ENCODE measurements around the gene ZNF146.

Gene ZNF146

DNA sequence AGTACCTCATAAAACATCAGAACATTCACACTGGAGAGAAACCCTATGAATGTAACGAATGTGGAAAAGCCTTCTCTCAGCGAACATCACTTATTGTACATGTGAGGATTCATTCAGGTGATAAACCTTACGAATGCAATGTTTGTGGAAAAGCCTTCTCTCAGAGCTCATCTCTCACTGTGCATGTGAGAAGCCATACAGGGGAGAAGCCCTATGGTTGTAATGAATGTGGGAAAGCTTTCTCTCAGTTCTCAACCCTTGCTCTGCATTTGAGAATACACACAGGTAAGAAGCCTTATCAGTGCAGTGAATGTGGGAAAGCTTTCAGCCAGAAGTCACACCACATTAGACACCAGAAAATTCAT lies 22.0 kb downstream of the ZNF146 start:
- Histone ChIP-seq H3K4me1 (ENCODE audit: insufficient read depth, low read length) (peaks cover 7% of the 10 kb centered on the region; the same call in 1 of the 2 replicates), H3K9me3 (ENCODE audit: insufficient read depth, low read depth, low read length) (peaks cover 13% of the 10 kb centered on the region), H3K27me3 (ENCODE audit: insufficient read depth, low read length) (no peaks in the 10 kb centered on the region), H3K4me3 (ENCODE audit: low read length) (no peak overlapping the region), H3K9ac (ENCODE audit: low read depth, low read length) (no peak overlapping the region), H3K27ac (ENCODE audit: low read length) (no peak overlapping the region), H3K36me3 (ENCODE audit: insufficient read depth, low read depth, low read length) (peaks cover 73% of the 10 kb centered on the region)

DNA sequence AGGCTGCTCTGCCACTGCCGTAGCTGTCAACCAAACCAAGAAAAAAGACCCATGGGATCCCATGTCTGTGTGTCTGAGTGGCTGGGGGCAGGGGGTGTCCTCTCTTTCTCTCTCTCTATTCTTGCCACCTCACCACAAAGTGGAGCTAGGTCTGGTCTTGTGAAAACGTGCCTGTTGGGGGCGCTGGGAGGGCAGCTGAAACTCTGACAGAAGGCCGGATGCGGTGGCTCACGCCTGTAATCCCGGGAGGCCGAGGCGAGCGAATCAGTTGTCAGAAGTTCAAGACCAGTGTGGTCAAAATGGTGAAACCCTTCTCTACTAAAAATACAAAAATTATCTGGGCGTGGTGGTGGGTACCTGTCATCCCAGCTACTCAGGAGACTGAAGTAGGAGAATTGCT lies 29.2 kb downstream of the ZNF146 start:
- Histone ChIP-seq H3K27me3 (ENCODE audit: insufficient read depth, low read length) (no peaks in the 10 kb centered on the region), H3K9me3 (ENCODE audit: insufficient read depth, low read depth, low read length) (no peaks in the 10 kb centered on the region), H3K9ac (ENCODE audit: low read depth, low read length) (no peak overlapping the region), H3K4me3 (ENCODE audit: low read length) (no peak overlapping the region), H3K36me3 (ENCODE audit: insufficient read depth, low read depth, low read length) (peaks cover 4% of the 10 kb centered on the region; the same call in 1 of the 2 replicates), H3K4me1 (ENCODE audit: insufficient read depth, low read length) (peaks cover 17% of the 10 kb centered on the region), H3K27ac (ENCODE audit: low read length) (no peak overlapping the region)

GRCh38 chr19:36245210-36246005 lies 30.5 kb downstream of the ZNF146 start:
- H3K27me3 ChIP-seq (ENCODE audit: insufficient read depth, low read length) = no peaks in the 10 kb centered on the region
- peaks cover 17% of the 10 kb centered on the region for H3K4me1 ChIP-seq (ENCODE audit: insufficient read depth, low read length)
- peak overlapping the region; percentile 18; the same call in 1 of the 2 replicates for H3K4me3 ChIP-seq (ENCODE audit: low read length)
- H3K9me3 ChIP-seq (ENCODE audit: insufficient read depth, low read depth, low read length) = no peaks in the 10 kb centered on the region
- H3K27ac ChIP-seq (ENCODE audit: low read length) = no peak overlapping the region
- H3K9ac ChIP-seq (ENCODE audit: low read depth, low read length) = no peak overlapping the region
- no peaks in the 10 kb centered on the region for H3K36me3 ChIP-seq (ENCODE audit: insufficient read depth, low read depth, low read length)

GRCh38 chr19:36246006-36246481 lies 31.1 kb downstream of the ZNF146 start:
- H3K27me3 ChIP-seq (ENCODE audit: insufficient read depth, low read length) = no peaks in the 10 kb centered on the region
- no peaks in the 10 kb centered on the region for H3K36me3 ChIP-seq (ENCODE audit: insufficient read depth, low read depth, low read length)
- H3K9ac ChIP-seq (ENCODE audit: low read depth, low read length) = no peak overlapping the region; the same call in 1 of the 2 replicates
- H3K27ac ChIP-seq (ENCODE audit: low read length) = no peak overlapping the region
- H3K9me3 ChIP-seq (ENCODE audit: insufficient read depth, low read depth, low read length) = no peaks in the 10 kb centered on the region
- peaks cover 17% of the 10 kb centered on the region for H3K4me1 ChIP-seq (ENCODE audit: insufficient read depth, low read length)
- no peak overlapping the region for H3K4me3 ChIP-seq (ENCODE audit: low read length)

DNA sequence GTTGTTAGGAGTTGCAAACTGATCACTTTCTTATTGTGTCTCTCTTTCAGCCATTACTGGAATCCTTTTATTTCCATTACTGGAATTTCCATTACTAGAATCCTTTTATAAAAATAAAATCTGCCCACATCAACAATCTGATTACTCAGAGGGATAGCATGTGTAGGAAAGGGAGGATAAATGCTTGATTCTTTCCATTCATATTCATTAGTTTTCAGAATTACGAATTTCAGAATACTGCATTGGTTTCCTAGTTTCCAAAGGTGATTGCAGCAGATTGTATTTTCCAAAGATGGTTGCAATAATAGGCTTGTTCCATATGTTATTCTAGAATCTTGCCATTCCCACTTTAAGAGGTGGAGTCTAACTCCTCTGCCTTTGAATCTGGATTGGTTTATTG lies 37.1 kb downstream of the ZNF146 start:
- peaks cover 6% of the 10 kb centered on the region; the same call in 1 of the 2 replicates for H3K4me1 ChIP-seq (ENCODE audit: insufficient read depth, low read length)
- H3K27me3 ChIP-seq (ENCODE audit: insufficient read depth, low read length) = no peaks in the 10 kb centered on the region
- H3K4me3 ChIP-seq (ENCODE audit: low read length) = no peak overlapping the region
- no peak overlapping the region for H3K9ac ChIP-seq (ENCODE audit: low read depth, low read length)
- peaks cover 4% of the 10 kb centered on the region; the same call in 1 of the 2 replicates for H3K9me3 ChIP-seq (ENCODE audit: insufficient read depth, low read depth, low read length)
- H3K27ac ChIP-seq (ENCODE audit: low read length) = no peak overlapping the region
- H3K36me3 ChIP-seq (ENCODE audit: insufficient read depth, low read depth, low read length) = no peaks in the 10 kb centered on the region

DNA sequence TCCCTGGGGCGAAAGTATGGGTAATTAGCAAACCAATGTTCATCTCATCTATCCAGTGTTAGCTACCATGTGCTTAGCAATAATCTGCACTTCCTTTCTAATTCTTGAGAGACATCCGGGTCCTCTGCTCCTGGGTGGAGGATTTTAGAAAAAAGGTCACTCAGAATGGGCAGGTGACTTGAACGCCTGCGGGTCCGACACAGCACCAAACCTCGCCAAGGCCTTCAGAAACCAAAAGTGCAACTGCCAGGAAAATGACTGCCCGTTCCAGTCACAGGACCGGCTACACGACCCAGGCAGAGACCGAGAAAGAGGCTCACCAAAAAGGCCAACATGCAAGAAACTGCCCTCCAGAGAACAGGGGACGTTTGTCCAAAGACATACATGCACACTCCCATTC lies 39.9 kb downstream of the ZNF146 start:
- no peak overlapping the region for H3K9ac ChIP-seq (ENCODE audit: low read depth, low read length)
- no peaks in the 10 kb centered on the region for H3K4me1 ChIP-seq (ENCODE audit: insufficient read depth, low read length)
- peaks cover 18% of the 10 kb centered on the region; the same call in 1 of the 2 replicates for H3K9me3 ChIP-seq (ENCODE audit: insufficient read depth, low read depth, low read length)
- no peak overlapping the region for H3K27ac ChIP-seq (ENCODE audit: low read length)
- no peaks in the 10 kb centered on the region for H3K27me3 ChIP-seq (ENCODE audit: insufficient read depth, low read length)
- no peaks in the 10 kb centered on the region for H3K36me3 ChIP-seq (ENCODE audit: insufficient read depth, low read depth, low read length)
- H3K4me3 ChIP-seq (ENCODE audit: low read length) = no peak overlapping the region

GRCh38 chr19:36255316-36255715 lies 40.4 kb downstream of the ZNF146 start:
- no peak overlapping the region for H3K4me3 ChIP-seq (ENCODE audit: low read length)
- no peak overlapping the region for H3K27ac ChIP-seq (ENCODE audit: low read length)
- H3K4me1 ChIP-seq (ENCODE audit: insufficient read depth, low read length) = no peaks in the 10 kb centered on the region
- no peak overlapping the region for H3K9ac ChIP-seq (ENCODE audit: low read depth, low read length)
- peaks cover 18% of the 10 kb centered on the region; the same call in 1 of the 2 replicates for H3K9me3 ChIP-seq (ENCODE audit: insufficient read depth, low read depth, low read length)
- H3K27me3 ChIP-seq (ENCODE audit: insufficient read depth, low read length) = no peaks in the 10 kb centered on the region
- H3K36me3 ChIP-seq (ENCODE audit: insufficient read depth, low read depth, low read length) = no peaks in the 10 kb centered on the region

- no peak overlapping the region for H3K27ac ChIP-seq (ENCODE audit: low read length)
- H3K4me3 ChIP-seq (ENCODE audit: low read length) = no peak overlapping the region
- H3K9ac ChIP-seq (ENCODE audit: low read depth, low read length) = no peak overlapping the region
- no peaks in the 10 kb centered on the region for H3K36me3 ChIP-seq (ENCODE audit: insufficient read depth, low read depth, low read length)
- H3K27me3 ChIP-seq (ENCODE audit: insufficient read depth, low read length) = no peaks in the 10 kb centered on the region
- H3K4me1 ChIP-seq (ENCODE audit: insufficient read depth, low read length) = no peaks in the 10 kb centered on the region
- H3K9me3 ChIP-seq (ENCODE audit: insufficient read depth, low read depth, low read length) = peaks cover 18% of the 10 kb centered on the region; the same call in 1 of the 2 replicates
Measured at GRCh38 chr19:36256064-36256463, 41.2 kb downstream of the ZNF146 start.

DNA sequence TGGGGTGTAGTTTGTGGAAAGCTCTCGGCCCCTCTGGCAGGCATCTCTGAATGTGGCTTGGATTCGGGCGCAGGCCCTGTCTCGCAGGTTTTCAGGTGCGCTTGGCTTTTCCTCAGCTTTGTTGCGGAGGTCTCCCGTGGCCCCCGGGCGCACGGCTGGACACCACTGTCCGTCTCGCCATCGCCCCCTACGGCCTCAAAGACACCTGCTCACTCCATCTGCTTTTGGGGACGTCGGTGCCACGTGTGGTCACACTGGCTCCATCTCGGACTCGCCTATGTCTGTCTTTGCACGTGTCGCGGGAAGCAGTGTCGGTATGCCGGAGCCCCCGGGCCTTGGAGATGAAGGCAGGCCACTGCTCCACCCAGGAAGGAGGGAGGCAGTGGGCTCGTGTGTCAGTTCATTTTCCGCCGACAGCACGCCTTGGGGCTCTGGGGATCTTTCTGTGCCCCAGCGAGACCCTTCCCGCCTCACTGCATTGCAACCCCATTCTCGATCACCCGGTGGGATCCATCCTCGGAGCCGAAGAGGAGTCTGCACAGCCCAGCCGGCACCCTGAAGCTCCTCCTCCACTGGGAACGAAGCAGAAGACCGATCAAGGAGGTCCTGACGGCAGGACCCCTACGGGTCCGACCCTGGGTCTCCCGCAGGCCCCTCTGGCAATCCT lies 42.1 kb downstream of the ZNF146 start:
- Histone ChIP-seq H3K27ac (ENCODE audit: low read length) (no peak overlapping the region), H3K4me3 (ENCODE audit: low read length) (no peak overlapping the region), H3K9me3 (ENCODE audit: insufficient read depth, low read depth, low read length) (peaks cover 18% of the 10 kb centered on the region; the same call in 1 of the 2 replicates), H3K36me3 (ENCODE audit: insufficient read depth, low read depth, low read length) (no peaks in the 10 kb centered on the region), H3K9ac (ENCODE audit: low read depth, low read length) (no peak overlapping the region), H3K27me3 (ENCODE audit: insufficient read depth, low read length) (no peaks in the 10 kb centered on the region), H3K4me1 (ENCODE audit: insufficient read depth, low read length) (no peaks in the 10 kb centered on the region)

DNA sequence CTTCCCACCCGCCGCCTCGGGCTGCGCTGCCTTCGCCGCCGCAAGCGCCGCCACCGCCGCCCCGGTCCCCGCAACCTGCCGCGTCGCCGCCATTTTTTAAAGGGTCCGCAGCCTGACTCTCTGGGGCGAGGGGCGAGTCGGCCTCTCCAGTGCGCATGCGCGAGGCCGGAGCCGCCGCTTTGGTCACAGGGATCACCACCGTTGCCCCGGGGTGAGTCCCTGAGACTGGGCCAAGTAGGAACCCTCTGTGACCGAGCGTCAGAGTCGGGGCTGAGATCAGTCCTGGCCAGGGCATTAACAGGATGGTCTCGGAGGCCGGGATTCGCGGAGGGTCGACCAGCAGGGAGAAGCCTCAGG lies 42.6 kb downstream of the ZNF146 start:
- Histone ChIP-seq H3K27me3 (ENCODE audit: insufficient read depth, low read length) (no peaks in the 10 kb centered on the region), H3K4me1 (ENCODE audit: insufficient read depth, low read length) (no peaks in the 10 kb centered on the region), H3K27ac (ENCODE audit: low read length) (no peak overlapping the region), H3K9me3 (ENCODE audit: insufficient read depth, low read depth, low read length) (peaks cover 18% of the 10 kb centered on the region; the same call in 1 of the 2 replicates), H3K4me3 (ENCODE audit: low read length) (no peak overlapping the region), H3K36me3 (ENCODE audit: insufficient read depth, low read depth, low read length) (no peaks in the 10 kb centered on the region), H3K9ac (ENCODE audit: low read depth, low read length) (no peak overlapping the region)

DNA sequence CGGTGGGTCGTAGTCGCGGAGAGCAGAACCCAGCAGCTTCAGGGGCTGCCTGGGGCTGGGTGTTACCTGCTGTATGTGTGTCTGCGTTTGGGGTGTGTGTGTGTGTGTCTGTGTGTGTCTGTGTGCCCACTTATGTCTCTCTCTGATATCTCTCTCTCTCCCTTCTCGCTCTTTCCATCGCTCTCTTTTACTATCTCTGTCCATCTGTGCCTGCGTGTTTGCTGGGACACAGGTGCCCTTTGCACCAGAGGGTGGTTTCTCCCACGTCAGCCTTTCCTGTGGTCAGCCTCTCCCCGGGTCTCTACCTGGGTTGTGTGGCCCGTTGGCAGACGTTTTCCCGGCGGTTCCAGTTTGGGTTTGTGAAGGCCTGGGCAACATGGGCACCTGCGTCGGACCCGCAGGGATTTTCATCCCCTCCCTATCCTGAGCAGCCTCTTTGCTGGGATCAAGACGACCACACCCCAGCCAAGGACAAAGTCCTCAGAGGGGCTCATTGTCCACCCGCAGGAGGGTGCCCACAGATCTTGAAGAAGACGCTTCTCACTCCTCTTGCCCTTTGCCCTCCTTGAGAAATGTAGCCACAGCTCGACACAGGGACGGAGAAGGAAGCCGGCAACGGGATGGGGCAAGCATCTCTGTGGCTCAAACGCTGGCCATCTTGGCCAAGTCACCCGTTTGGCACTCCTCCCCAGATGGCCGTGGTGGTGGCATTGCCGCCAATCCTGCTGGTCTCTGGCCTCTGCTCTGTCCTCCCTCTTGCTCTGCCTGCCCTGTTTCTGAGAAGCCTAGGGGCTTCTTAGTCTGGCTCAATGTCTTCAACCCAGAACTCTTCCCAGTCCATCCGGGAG lies 43.3 kb downstream of the ZNF146 start:
- Histone ChIP-seq H3K4me3 (ENCODE audit: low read length) (no peak overlapping the region), H3K27me3 (ENCODE audit: insufficient read depth, low read length) (no peaks in the 10 kb centered on the region), H3K36me3 (ENCODE audit: insufficient read depth, low read depth, low read length) (no peaks in the 10 kb centered on the region), H3K9ac (ENCODE audit: low read depth, low read length) (no peak overlapping the region), H3K27ac (ENCODE audit: low read length) (no peak overlapping the region), H3K4me1 (ENCODE audit: insufficient read depth, low read length) (no peaks in the 10 kb centered on the region), H3K9me3 (ENCODE audit: insufficient read depth, low read depth, low read length) (peaks cover 18% of the 10 kb centered on the region; the same call in 1 of the 2 replicates)
